ENCODE data around the gene MTURN. TPM values are rescaled to one million over a fixed set of nuclear protein-coding genes. Genes with fewer than 3 reads are reported as not detected.

MTURN gene
- total RNA-seq, 1 donor from 2014 or later = 20.1 TPM

DNA sequence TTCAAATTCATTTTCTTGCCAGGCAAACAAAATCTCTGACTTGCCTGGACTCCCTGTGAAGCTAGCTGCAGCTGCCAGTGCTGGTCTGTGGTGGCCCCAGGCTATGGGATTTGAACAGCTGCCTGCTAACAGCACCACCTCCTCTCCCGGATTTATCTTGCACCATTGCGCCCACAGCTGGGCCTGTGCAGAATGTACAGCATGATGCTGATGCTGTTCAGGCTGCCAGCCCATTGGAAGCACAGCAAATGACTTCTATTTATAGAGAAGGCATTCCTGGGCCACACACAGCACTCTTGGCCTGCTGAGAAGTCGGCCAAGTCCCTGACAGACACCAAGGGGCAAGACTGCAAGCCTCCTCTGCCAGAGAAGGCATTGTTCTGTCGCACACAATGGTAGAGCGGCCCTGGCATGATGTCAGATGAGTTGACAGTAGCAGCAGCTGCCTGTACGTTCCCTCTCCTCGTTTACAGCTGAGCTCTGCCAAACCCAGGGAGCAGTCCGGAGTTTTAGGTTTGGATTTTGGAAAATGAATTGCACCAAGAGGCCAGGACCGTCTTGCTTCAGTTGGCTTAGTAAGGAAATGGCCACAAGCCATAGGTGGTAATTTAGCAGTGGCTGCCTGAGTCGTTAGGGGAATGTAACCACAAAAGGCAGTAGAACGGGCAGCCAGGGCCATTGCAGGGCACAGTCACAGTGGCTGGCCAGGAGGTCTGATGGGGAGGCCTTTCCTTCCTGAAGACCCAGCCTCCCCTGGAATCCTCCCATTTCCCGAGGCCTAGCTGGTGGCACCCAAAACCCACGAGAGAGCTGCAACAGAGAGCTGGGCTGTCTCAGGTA lies 38.5 kb downstream of the MTURN start:
- peaks cover 3% of the 10 kb centered on the region for H3K27me3 Mint-ChIP-seq
- no peaks in the 10 kb centered on the region for H3K9me3 Mint-ChIP-seq (ENCODE audit: low read depth)
- no peak for DNase-seq (ENCODE audit: low spot score, unreplicated experiment)
- H3K4me1 Mint-ChIP-seq (ENCODE audit: low read depth) = peaks cover 4% of the 10 kb centered on the region
- TF ChIP-seq, protein P1, sequence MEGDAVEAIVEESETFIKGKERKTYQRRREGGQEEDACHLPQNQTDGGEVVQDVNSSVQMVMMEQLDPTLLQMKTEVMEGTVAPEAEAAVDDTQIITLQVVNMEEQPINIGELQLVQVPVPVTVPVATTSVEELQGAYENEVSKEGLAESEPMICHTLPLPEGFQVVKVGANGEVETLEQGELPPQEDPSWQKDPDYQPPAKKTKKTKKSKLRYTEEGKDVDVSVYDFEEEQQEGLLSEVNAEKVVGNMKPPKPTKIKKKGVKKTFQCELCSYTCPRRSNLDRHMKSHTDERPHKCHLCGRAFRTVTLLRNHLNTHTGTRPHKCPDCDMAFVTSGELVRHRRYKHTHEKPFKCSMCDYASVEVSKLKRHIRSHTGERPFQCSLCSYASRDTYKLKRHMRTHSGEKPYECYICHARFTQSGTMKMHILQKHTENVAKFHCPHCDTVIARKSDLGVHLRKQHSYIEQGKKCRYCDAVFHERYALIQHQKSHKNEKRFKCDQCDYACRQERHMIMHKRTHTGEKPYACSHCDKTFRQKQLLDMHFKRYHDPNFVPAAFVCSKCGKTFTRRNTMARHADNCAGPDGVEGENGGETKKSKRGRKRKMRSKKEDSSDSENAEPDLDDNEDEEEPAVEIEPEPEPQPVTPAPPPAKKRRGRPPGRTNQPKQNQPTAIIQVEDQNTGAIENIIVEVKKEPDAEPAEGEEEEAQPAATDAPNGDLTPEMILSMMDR (IDR thresholded peaks at IDR 0.05; ENCODE audit: unreplicated experiment) = no peak
- no peak overlapping the region for H3K27ac Mint-ChIP-seq
- no peak overlapping the region for H3K4me3 Mint-ChIP-seq (ENCODE audit: low read depth)
- no peaks in the 10 kb centered on the region for H3K36me3 Mint-ChIP-seq (ENCODE audit: insufficient read depth)

DNA sequence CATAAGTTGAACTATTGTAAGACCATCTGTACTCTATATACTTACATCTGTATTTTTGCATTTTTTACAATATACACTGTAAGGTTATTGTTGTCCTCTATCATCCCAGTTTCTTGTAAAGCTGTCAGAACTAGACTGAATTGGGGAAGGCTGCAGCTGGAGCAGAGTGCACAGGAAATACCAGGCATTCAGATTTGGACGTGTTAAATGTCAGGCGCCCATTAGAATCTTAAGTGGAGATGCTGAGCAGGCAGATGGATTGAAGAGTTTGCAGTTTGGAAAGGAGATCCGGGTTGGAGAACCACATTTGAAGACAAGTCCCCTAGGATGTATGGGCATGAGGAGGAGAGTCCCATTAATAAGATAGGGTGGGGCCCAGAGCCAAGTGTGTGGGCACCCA lies 40.4 kb downstream of the MTURN start:
- H3K9me3 Mint-ChIP-seq (ENCODE audit: low read depth) = no peaks in the 10 kb centered on the region
- H3K36me3 Mint-ChIP-seq (ENCODE audit: insufficient read depth) = no peaks in the 10 kb centered on the region
- no peak overlapping the region for H3K4me3 Mint-ChIP-seq (ENCODE audit: low read depth)
- H3K27ac Mint-ChIP-seq = no peak overlapping the region
- H3K27me3 Mint-ChIP-seq = no peaks in the 10 kb centered on the region
- TF ChIP-seq, protein P1 (IDR thresholded peaks at IDR 0.05; ENCODE audit: unreplicated experiment) = no peak
- peaks cover 4% of the 10 kb centered on the region for H3K4me1 Mint-ChIP-seq (ENCODE audit: low read depth)
- DNase-seq (ENCODE audit: low spot score, unreplicated experiment) = no peak

DNA sequence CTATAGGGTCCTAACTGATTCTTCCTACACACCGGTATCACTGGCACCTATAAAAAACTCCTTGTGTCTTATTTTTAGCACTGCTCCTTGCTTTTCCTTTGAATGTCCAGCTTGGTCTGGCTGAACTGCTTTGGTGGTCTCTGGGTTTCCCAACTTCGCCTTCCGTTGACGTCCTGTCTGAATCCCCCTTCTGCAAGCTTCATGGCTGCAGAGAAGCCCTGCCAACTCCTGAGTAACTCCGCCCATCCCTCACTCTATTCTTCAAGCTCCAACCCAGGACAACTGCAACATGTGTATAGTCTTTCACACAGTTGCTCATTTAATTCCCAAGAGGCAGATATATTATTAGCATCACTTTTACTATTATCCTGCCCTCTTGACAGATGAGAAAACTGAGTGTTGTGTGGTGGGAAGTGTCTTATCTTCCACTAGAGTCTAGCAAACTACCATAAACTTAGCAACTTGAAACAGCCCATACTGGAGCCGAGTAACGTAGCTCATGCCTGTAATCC lies 40.9 kb downstream of the MTURN start:
- no peaks in the 10 kb centered on the region for H3K36me3 Mint-ChIP-seq (ENCODE audit: insufficient read depth)
- peaks cover 4% of the 10 kb centered on the region for H3K4me1 Mint-ChIP-seq (ENCODE audit: low read depth)
- peak overlapping the region; percentile 8 for H3K27ac Mint-ChIP-seq
- TF ChIP-seq, protein P1 (IDR thresholded peaks at IDR 0.05; ENCODE audit: unreplicated experiment) = no peak
- DNase-seq (ENCODE audit: low spot score, unreplicated experiment) = no peak
- H3K27me3 Mint-ChIP-seq = no peaks in the 10 kb centered on the region
- no peaks in the 10 kb centered on the region for H3K9me3 Mint-ChIP-seq (ENCODE audit: low read depth)
- no peak overlapping the region for H3K4me3 Mint-ChIP-seq (ENCODE audit: low read depth)

DNA sequence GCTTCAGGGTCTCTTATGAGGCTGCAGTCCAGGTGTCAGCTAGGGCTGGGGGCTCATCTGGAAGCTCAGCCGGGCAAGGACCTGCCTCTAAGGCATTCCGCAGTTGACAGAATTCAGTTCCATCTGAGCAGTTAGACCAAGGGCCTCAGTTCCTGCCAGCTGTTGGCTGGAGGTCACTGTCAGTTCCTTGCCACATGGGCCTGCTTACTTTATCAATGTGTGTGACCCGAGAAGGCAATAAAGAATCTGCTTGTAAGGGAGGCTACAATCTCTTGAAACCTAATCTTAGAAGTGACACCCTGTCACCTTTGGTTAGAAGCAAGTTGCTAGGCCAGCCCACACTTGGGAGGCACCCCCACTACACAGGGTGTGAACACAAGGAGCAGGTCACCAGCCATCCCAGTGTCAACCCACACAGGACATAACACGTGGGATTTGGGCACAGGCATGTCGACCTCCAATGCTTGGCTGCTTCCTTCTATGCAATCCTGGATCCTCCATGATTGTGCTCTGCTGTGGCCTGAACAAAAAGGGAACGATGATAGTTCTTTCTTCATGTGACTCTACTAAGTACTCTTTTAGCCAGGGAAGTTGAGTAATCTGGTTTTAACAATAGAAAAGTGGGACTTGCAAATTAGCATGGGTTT lies 41.8 kb downstream of the MTURN start:
- Mint-ChIP-seq H3K27ac (no peak overlapping the region), H3K9me3 (ENCODE audit: low read depth) (no peaks in the 10 kb centered on the region), H3K4me1 (ENCODE audit: low read depth) (peaks cover 4% of the 10 kb centered on the region), H3K27me3 (no peaks in the 10 kb centered on the region), H3K4me3 (ENCODE audit: low read depth) (no peak overlapping the region), H3K36me3 (ENCODE audit: insufficient read depth) (no peaks in the 10 kb centered on the region)
- DNase-seq (ENCODE audit: low spot score, unreplicated experiment) = no peak
- TF ChIP-seq, protein P1 (IDR thresholded peaks at IDR 0.05; ENCODE audit: unreplicated experiment) = no peak

DNA sequence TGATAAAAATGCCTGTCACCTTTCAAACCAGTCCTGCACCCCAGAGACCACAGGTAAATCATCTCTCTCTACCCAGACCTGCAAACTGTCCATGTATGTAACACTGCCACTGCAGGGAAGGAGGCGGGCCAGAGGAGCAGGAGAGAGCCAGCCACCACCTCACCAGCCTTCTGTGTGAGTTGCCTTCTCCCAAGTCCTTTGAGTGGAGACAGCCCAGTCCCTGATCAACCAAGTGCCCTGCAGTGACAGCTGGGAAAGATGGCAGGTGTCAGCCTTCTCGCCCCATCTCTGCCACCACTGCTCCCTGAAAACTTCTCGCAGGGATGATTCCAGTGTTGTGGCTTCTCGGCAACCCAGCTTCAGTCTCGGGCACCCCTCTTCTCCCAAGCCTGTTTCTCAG lies 42.4 kb downstream of the MTURN start:
- Mint-ChIP-seq H3K27ac (no peak overlapping the region), H3K4me1 (ENCODE audit: low read depth) (peaks cover 4% of the 10 kb centered on the region), H3K4me3 (ENCODE audit: low read depth) (no peak overlapping the region), H3K27me3 (no peaks in the 10 kb centered on the region), H3K9me3 (ENCODE audit: low read depth) (no peaks in the 10 kb centered on the region), H3K36me3 (ENCODE audit: insufficient read depth) (no peaks in the 10 kb centered on the region)
- TF ChIP-seq, protein P1 (IDR thresholded peaks at IDR 0.05; ENCODE audit: unreplicated experiment) = no peak
- no peak for DNase-seq (ENCODE audit: low spot score, unreplicated experiment)

Measured in progenitor cell of endocrine pancreas (in vitro differentiated cells).